Measurements from ENCODE around the gene APLP2. TPM values are rescaled to one million over a fixed set of nuclear protein-coding genes. Genes with fewer than 3 reads are reported as not detected.
A peak's percentile ranks its signal among the peaks of the same experiment; 100 is the strongest.

APLP2 gene
- total RNA-seq, 1 experiment from 2014 or later: 345 TPM

DNA sequence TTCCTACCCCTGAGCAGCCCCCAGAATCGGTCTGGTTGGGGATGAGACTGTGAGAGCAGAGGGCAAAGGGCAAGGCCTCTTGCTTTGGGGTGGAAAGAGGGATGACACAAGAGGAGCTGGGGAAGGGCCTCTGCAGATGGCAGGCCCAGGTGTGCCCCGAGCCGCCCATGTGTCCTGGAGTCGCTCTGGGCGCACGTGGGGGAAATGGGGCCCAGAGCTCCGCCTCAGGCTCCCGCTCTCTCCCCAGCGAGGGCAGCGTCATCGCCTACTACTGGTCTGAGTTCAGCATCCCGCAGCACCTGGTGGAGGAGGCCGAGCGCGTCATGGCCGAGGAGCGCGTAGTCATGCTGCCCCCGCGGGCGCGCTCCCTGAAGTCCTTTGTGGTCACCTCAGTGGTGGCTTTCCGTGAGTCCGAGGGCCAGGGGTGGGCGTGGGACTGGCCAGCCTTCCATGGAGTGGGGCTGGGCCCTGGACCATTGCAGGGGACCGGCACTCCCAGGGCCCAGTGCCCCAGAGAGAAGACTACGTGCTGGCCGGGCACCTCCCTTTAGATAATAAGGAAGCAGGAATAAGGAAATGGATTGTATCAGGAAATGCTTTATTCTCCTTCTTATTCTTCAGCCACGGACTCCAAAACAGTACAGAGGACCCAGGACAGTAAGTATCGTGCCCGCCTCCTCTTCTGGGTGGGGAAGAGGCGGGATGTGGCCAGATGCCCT lies 120.0 kb downstream of the APLP2 start:
- Mint-ChIP-seq H3K27ac (no peak overlapping the region), H3K9me3 (no peaks in the 10 kb centered on the region), H3K4me1 (no peaks in the 10 kb centered on the region), H3K36me3 (no peaks in the 10 kb centered on the region), H3K4me3 (no peak overlapping the region), H3K27me3 (ENCODE audit: low read depth) (no peaks in the 10 kb centered on the region)
- peak; percentile 87 for ATAC-seq
- POLR2A ChIA-PET: no interaction called here
- TF ChIP-seq NR2C2 (CRISPR knock-in tag; IDR thresholded peaks at IDR 0.05) (no peak), TP53 (CRISPR knock-in tag; IDR thresholded peaks at IDR 0.05) (no peak), RELA (CRISPR knock-in tag; IDR thresholded peaks at IDR 0.05; ENCODE audit: borderline replicate concordance) (no peak), NR3C1 (CRISPR knock-in tag; conservative IDR thresholded peaks at IDR 0.05; ENCODE audit: low read depth) (no peak), MYBL2 (CRISPR knock-in tag; IDR thresholded peaks at IDR 0.05) (no peak), ZNF232 (CRISPR knock-in tag; IDR thresholded peaks at IDR 0.05) (no peak), FOXK1 (CRISPR knock-in tag; IDR thresholded peaks at IDR 0.05) (no peak), TEAD1 (CRISPR knock-in tag; IDR thresholded peaks at IDR 0.05) (no peak), NFYB (CRISPR knock-in tag; conservative IDR thresholded peaks at IDR 0.05; ENCODE audit: low read depth) (no peak), ZNF263 (CRISPR knock-in tag; IDR thresholded peaks at IDR 0.05; ENCODE audit: low read depth) (no peak), ZNF423 (CRISPR knock-in tag; IDR thresholded peaks at IDR 0.05) (no peak)
- TF ChIP-seq, protein P1, sequence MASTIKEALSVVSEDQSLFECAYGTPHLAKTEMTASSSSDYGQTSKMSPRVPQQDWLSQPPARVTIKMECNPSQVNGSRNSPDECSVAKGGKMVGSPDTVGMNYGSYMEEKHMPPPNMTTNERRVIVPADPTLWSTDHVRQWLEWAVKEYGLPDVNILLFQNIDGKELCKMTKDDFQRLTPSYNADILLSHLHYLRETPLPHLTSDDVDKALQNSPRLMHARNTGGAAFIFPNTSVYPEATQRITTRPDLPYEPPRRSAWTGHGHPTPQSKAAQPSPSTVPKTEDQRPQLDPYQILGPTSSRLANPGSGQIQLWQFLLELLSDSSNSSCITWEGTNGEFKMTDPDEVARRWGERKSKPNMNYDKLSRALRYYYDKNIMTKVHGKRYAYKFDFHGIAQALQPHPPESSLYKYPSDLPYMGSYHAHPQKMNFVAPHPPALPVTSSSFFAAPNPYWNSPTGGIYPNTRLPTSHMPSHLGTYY (CRISPR knock-in tag; IDR thresholded peaks at IDR 0.05): no peak
- TF ChIP-seq, protein P2, sequence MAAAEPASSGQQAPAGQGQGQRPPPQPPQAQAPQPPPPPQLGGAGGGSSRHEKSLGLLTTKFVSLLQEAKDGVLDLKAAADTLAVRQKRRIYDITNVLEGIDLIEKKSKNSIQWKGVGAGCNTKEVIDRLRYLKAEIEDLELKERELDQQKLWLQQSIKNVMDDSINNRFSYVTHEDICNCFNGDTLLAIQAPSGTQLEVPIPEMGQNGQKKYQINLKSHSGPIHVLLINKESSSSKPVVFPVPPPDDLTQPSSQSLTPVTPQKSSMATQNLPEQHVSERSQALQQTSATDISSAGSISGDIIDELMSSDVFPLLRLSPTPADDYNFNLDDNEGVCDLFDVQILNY (CRISPR knock-in tag; IDR thresholded peaks at IDR 0.05): no peak
- TF ChIP-seq, protein P3, sequence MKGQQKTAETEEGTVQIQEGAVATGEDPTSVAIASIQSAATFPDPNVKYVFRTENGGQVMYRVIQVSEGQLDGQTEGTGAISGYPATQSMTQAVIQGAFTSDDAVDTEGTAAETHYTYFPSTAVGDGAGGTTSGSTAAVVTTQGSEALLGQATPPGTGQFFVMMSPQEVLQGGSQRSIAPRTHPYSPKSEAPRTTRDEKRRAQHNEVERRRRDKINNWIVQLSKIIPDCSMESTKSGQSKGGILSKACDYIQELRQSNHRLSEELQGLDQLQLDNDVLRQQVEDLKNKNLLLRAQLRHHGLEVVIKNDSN (CRISPR knock-in tag; IDR thresholded peaks at IDR 0.05): no peak
- TF ChIP-seq, protein P4, sequence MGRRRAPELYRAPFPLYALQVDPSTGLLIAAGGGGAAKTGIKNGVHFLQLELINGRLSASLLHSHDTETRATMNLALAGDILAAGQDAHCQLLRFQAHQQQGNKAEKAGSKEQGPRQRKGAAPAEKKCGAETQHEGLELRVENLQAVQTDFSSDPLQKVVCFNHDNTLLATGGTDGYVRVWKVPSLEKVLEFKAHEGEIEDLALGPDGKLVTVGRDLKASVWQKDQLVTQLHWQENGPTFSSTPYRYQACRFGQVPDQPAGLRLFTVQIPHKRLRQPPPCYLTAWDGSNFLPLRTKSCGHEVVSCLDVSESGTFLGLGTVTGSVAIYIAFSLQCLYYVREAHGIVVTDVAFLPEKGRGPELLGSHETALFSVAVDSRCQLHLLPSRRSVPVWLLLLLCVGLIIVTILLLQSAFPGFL (CRISPR knock-in tag; IDR thresholded peaks at IDR 0.05; ENCODE audit: borderline replicate concordance): no peak
- TF ChIP-seq, protein P5, sequence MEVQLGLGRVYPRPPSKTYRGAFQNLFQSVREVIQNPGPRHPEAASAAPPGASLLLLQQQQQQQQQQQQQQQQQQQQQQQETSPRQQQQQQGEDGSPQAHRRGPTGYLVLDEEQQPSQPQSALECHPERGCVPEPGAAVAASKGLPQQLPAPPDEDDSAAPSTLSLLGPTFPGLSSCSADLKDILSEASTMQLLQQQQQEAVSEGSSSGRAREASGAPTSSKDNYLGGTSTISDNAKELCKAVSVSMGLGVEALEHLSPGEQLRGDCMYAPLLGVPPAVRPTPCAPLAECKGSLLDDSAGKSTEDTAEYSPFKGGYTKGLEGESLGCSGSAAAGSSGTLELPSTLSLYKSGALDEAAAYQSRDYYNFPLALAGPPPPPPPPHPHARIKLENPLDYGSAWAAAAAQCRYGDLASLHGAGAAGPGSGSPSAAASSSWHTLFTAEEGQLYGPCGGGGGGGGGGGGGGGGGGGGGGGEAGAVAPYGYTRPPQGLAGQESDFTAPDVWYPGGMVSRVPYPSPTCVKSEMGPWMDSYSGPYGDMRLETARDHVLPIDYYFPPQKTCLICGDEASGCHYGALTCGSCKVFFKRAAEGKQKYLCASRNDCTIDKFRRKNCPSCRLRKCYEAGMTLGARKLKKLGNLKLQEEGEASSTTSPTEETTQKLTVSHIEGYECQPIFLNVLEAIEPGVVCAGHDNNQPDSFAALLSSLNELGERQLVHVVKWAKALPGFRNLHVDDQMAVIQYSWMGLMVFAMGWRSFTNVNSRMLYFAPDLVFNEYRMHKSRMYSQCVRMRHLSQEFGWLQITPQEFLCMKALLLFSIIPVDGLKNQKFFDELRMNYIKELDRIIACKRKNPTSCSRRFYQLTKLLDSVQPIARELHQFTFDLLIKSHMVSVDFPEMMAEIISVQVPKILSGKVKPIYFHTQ (CRISPR knock-in tag; IDR thresholded peaks at IDR 0.05): no peak
- TF ChIP-seq, protein P6, sequence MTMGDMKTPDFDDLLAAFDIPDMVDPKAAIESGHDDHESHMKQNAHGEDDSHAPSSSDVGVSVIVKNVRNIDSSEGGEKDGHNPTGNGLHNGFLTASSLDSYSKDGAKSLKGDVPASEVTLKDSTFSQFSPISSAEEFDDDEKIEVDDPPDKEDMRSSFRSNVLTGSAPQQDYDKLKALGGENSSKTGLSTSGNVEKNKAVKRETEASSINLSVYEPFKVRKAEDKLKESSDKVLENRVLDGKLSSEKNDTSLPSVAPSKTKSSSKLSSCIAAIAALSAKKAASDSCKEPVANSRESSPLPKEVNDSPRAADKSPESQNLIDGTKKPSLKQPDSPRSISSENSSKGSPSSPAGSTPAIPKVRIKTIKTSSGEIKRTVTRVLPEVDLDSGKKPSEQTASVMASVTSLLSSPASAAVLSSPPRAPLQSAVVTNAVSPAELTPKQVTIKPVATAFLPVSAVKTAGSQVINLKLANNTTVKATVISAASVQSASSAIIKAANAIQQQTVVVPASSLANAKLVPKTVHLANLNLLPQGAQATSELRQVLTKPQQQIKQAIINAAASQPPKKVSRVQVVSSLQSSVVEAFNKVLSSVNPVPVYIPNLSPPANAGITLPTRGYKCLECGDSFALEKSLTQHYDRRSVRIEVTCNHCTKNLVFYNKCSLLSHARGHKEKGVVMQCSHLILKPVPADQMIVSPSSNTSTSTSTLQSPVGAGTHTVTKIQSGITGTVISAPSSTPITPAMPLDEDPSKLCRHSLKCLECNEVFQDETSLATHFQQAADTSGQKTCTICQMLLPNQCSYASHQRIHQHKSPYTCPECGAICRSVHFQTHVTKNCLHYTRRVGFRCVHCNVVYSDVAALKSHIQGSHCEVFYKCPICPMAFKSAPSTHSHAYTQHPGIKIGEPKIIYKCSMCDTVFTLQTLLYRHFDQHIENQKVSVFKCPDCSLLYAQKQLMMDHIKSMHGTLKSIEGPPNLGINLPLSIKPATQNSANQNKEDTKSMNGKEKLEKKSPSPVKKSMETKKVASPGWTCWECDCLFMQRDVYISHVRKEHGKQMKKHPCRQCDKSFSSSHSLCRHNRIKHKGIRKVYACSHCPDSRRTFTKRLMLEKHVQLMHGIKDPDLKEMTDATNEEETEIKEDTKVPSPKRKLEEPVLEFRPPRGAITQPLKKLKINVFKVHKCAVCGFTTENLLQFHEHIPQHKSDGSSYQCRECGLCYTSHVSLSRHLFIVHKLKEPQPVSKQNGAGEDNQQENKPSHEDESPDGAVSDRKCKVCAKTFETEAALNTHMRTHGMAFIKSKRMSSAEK (CRISPR knock-in tag; IDR thresholded peaks at IDR 0.05; ENCODE audit: borderline replicate concordance): no peak
- DNase-seq (ENCODE audit: low spot score): peak; percentile 39
- CTCF ChIA-PET: interaction anchor here (0.9 to 1.4 kb wide), 2 partner anchors 23 to 43 kb away, joined by 3 to 5 read pairs; no protein-coding TSS in a partner anchor

Measured in WTC11 (cell line).